GM21576 (cell line): Measurements from ENCODE around the gene CENPN.

ENCODE experiments used
- ATAC-seq: cut with Tn5 transposase; IDR thresholded peaks from one replicate; pipeline ENCODE4 v1.9.1; 2021; ENCODE audit warnings: mild to moderate bottlenecking, moderate library complexity; ENCODE audit not compliant: unreplicated experiment

The CENPN gene

GRCh38 chr16:81029930-81030604 is 23.1 kb downstream of the CENPN start:
- no peak for ATAC-seq

- peak; percentile 82 for ATAC-seq
These were observed 28.5 kb downstream of the CENPN start, which contains the start of gene ATMIN for GRCh38 chr16:81035398-81035974. TSS of gene ATMIN (plus strand) at chr16:81035842. CDS start at chr16:81035871, 29 bp downstream.

GRCh38 chr16:81035975-81036750 is 29.1 kb downstream of the CENPN start:
- peak; percentile 56 for ATAC-seq

- no peak for ATAC-seq
These were observed 29.8 kb downstream of the CENPN start for GRCh38 chr16:81036751-81037350.

GRCh38 chr16:81040131-81040530 is 33.1 kb downstream of the CENPN start:
- no peak for ATAC-seq

GRCh38 chr16:81040842-81041241 is 33.8 kb downstream of the CENPN start:
- ATAC-seq = no peak

- ATAC-seq = no peak
These were observed 34.7 kb downstream of the CENPN start for GRCh38 chr16:81041696-81042095.

GRCh38 chr16:81042821-81043220 is 35.8 kb downstream of the CENPN start:
- ATAC-seq = no peak

- no peak for ATAC-seq
These were observed 46.7 kb downstream of the CENPN start for GRCh38 chr16:81053761-81054160.

GRCh38 chr16:81060576-81061306 is 53.7 kb downstream of the CENPN start:
- ATAC-seq = no peak

- ATAC-seq = no peak
These were observed 54.3 kb downstream of the CENPN start for GRCh38 chr16:81061307-81061640.

- no peak for ATAC-seq
These were observed 55.0 kb downstream of the CENPN start for GRCh38 chr16:81061871-81062608.

- ATAC-seq = no peak
These were observed 59.7 kb downstream of the CENPN start for GRCh38 chr16:81066681-81067080.

GRCh38 chr16:81067166-81067565 is 60.2 kb downstream of the CENPN start:
- no peak for ATAC-seq

GRCh38 chr16:81069063-81069462 is 62.0 kb downstream of the CENPN start:
- no peak for ATAC-seq

- ATAC-seq = no peak
These were observed 64.0 kb downstream of the CENPN start for GRCh38 chr16:81070979-81071378.

GRCh38 chr16:81071805-81072204 is 64.8 kb downstream of the CENPN start:
- no peak for ATAC-seq

GRCh38 chr16:81073560-81074330 is 66.7 kb downstream of the CENPN start:
- no peak for ATAC-seq

GRCh38 chr16:81076566-81077075 is 69.6 kb downstream of the CENPN start:
- ATAC-seq = peak; percentile 73
